Stimulated activated naive CD4-positive, alpha-beta T cell (primary cell): ENCODE results near the gene TLE3.

Experiments used
- DNase-seq, 6 experiments: peaks; one replicate each; lab custom pipeline; 2025; lab: John Stamatoyannopoulos, UW

The TLE3 gene

DNA sequence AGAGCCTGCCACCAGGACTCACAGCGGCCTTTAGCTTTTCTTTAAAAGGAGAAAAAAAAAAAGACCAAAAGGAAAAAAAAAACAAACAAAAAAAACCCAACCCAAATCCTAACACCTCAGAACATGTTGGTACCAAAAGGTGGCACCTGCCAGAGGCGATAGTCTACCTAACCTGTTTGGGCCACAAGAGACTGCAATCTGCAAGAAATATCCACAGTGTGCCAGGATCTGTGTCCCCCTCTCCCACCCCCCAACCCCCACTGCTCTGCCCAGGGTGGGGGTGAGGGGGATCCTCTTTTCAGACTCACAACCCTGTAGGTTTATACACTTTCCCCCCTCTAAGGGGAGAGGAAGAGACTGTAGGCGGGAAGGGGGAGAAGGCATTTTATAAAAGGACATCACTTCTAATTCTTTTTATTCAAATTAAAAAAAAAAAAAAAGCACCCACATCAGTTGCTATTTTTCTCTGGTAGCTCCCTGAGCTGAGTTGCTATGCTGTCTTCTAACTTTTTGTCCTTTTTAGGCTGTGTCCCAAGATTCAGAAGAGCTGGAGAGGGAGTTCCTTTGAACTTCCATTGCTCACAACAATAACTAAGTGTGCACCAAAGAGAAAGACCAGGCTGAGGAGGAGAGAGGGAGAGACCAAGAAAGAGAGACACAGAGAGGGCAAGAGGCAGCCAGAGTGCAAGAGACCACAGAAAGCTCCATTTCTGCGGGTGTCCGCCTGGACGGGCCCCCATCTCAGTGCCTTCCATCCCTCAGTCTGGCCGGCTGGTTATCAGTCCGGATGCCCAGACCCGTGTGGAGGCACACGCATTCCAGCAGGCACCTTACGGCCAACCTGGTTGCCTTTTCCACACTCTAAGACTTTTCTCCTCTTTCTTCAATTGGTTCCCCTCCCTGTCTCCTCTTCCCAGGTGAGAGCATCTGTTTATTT is 48.9 kb downstream of the TLE3 start:
- no peak for DNase-seq

DNA sequence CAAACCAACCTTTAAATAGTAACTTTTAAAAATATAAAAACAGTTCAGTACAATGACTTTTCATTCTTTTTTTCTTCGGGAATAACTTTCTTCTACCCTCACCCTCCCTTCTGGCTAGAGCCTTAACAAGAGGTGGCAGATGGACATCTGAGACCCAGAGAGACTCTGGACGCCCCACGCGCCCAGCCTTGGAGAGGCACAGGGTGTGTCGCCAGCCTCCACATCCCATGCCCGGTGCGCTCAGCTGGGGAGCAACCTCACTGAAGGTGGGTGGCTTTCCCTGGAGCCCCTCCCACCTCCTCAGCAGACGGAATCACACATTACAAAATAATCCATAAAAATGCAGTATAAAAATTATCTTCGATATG is 49.5 kb downstream of the TLE3 start:
- no peak for DNase-seq

GRCh38 chr15:70047386-70048197 is 50.1 kb downstream of the TLE3 start:
- no peak for DNase-seq

DNA sequence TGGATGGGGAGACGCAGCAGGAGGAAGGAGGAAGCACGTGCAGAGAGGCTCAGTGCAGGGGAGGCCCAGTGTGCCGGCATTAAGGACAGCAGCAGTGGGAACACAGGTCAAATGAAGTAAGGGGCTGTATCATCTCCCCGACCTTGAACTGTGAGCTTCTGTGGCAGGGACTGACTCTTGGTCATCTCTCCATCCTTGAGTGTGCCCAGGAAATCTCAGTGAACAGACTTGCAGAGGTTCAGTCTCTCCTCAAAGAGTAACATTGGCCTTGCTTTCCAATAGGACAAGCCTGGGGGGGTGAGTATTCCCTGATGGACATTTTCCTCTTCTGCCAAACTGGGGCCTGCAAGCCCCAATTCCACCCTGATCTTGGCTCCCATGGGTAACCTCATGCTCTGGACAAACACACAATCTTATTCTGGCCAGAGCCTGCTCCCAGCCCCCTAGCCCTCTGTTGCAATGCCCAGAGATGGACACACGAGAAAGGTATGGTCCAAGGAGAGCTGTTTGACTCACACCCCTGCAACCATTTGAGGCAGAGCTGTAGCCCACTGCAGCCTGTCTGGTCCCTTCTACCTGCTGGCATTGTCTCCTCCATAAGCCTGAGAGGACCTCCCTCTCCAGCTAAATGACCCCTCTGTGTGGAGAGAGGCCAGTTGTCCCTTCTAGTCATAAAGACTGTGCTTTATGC is 50.9 kb downstream of the TLE3 start:
- no peak for DNase-seq

- no peak for DNase-seq
These were observed 52.7 kb downstream of the TLE3 start for GRCh38 chr15:70045045-70045444.

- no peak for DNase-seq
These were observed 53.5 kb downstream of the TLE3 start for GRCh38 chr15:70044168-70044567.

DNA sequence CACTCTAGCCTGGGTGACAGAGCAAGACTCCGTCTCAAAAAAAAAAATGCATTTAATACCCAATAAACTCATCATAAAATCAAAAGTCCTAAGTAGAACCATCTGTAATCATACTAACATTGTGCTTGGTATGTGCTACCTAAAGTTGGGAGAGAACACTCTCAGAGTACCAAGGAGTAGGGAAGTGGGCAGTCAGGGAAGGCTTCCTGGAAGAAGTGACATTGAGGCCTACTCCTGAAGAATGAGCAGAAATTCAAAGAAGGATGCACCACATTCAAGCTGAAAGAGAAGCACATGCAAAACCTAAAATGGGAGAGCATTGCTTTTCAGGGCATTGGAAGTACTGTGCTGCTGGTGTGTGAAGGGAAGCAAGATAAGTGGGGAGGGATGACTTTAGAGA is 54.1 kb downstream of the TLE3 start:
- no peak for DNase-seq

GRCh38 chr15:70042553-70043214 is 55.0 kb downstream of the TLE3 start:
- DNase-seq, result no peak

- no peak for DNase-seq
These were observed 57.8 kb downstream of the TLE3 start for GRCh38 chr15:70039917-70040316.

GRCh38 chr15:70038730-70039392 is 58.9 kb downstream of the TLE3 start:
- no peak for DNase-seq

DNA sequence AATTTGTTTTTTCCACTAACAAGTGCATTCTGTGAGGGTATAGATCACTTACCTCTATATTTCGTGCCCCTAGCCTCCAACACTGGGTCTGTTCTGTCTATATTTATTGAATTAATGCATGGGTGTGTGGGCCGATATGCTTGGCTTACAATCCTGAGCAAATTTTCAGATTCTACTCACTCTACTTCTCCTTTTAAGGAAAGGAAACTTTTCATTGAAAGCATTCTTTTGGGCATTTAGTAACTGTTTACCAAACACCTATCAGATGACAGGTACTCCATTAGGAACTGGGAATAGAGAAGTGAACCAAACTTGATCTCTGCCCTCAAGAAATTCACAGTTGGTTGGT is 60.5 kb downstream of the TLE3 start:
- DNase-seq, result no peak

DNA sequence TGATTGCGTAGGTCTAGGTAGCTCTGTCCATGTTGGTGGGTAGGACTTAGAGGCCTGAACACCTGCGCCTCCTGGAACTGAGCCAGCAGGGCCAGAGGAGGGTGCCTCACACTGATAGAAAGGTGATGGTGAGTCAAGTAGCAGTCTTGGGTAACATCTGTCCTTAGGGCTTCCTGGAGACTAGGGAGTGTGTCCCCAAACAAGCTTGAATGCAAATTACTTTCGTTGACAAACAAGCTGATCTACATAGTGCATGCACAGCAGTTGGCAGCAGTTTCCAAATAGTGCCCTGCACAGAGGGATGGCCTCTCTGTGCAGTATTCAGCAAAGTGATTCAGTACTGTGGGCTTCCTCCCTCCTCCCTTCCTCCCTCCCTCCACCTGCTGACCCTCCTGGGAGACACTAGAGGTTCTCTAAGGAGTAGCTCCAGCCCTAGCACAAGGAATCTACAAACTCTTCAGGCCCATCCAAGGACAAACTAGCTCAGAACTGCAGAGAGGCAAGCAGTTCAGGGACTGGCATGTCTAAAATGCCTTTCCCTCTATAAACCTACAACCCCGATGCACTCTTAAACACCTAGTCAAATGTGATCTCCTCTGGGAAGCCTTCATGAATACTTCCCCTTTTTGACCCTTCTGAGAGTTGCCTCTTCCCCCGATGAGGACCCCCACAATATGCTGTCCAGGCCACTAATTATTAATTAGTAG is 61.0 kb downstream of the TLE3 start:
- no peak for DNase-seq

DNA sequence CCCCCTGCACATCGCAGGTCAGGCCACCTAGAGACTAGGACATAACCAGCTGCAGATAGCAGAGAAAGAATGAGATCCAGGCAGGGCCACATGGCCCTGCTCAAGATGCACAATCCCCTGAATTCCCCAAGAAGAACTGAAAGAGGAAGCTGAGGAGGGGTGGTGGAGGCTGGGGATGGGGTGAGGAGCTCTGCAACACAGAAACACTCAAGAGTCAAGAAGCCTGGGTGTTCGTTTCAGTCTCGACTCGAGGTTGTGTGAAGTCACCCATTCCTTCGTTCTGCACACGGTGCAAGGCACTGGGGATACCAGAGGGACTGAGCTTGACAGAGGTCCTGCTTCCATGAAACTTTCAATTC is 62.0 kb downstream of the TLE3 start:
- DNase-seq, result no peak

DNA sequence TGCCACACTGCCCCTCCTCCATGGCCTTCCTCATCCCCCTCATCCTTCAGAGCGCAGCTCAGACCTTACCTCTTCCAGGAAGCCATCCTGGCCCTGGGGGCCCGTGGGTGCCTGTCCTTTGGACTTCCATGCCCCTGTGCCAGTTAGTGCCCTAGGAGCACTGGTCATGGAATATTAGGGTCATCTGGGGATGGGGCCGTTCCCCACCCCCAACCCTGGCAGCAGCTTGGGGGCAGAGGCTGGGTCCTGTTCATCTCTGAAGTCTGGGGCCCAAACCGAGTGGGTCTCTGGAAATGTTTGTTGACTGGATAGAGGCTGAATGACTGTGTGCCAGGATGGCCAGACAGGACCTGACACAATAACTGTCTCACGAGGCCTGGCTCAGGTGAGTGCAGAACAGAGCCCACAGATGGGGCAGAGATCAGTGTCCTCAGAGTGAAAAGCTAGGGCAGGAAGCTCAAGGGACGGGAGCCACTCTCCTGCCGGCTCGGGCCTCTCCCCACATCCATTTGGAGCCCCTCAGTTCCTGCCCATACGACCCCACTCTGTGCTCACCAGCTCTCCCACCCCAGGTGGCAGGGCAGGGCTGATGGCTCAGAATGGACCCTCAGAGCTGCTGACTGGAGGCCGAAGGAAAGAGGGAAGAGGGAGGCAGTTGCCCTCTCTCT is 62.5 kb downstream of the TLE3 start:
- no peak for DNase-seq

DNA sequence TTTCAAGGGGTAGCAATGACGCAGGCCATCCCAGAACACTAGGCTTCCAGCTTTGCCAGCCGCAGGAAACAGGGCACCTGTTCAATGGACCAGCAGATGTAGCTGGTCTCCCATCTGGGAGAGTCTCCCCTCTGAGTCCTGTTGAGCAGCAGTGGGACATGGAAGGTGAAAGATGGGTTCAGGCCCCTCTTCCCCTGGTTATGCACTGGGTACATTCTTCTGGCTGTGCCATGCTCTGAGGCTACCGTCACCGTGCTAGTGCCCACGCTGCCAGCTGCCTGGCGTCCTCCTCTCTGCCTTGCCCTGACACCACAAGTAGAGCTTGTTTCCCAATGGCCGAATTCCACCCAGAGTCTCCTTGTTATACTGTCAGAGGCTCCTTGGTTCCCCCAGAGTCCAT is 63.1 kb downstream of the TLE3 start:
- no peak for DNase-seq

DNA sequence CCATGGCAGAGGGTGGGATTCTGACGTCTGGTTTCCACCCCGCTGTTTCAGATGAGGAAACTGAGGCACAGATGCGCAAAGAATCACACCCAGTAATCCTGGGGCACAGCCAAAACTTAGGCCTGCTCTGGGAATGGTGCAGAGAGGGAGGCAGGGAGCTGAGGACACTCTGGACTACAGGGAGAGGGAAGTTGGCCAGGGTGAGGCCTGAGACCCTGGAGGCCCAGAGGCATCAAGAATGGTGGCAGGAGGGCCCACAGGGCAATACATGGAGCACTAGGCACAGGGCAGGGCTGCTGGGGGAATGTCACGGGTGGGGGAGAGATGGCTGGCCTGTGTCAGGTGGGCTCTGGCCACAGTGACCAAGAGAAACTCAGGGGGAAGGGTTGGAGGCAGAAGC is 63.6 kb downstream of the TLE3 start:
- no peak for DNase-seq

DNA sequence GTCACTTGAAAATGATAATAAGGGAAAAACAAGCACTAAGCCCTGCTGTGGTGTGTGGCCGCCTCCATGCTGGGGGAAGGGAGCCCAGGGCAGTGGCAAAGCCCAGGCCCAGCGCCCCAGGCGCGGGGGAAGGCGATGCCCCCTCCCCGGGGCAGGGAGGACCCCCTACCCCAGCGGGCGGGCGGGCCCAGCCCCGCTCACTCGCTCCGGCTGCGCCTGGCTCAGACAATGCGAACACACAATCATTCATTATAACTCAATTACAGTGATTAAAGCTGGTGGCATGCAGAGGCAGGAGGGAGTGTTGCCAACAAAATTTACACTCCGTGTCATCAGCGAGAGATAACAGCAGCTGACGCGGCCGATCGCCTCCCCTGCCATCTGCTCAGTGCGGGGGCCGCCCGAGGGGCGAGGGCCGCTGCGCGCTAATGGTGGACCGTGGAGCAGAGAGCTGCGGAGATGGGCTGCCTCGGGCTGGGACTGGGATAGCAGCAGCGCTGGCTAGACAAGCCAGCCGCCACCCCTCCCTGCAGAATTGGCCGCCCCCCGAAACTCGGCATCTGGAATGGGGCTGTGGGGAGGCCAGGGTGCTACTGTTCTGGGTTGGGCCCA is 64.1 kb downstream of the TLE3 start:
- DNase-seq, result no peak

GRCh38 chr15:70033109-70033508 is 64.6 kb downstream of the TLE3 start:
- no peak for DNase-seq

- no peak for DNase-seq
These were observed 65.2 kb downstream of the TLE3 start for GRCh38 chr15:70032509-70032908.

- DNase-seq, result no peak
These were observed 66.0 kb downstream of the TLE3 start for GRCh38 chr15:70031713-70032112.
